Measurements from ENCODE around the gene PHRF1. TPM values are rescaled to one million over a fixed set of nuclear protein-coding genes. Genes with fewer than 3 reads are reported as not detected.

The PHRF1 gene
- total RNA-seq, 4 donors from 2014 or later: 5.0 to 45.8 (median 24.1) TPM

DNA sequence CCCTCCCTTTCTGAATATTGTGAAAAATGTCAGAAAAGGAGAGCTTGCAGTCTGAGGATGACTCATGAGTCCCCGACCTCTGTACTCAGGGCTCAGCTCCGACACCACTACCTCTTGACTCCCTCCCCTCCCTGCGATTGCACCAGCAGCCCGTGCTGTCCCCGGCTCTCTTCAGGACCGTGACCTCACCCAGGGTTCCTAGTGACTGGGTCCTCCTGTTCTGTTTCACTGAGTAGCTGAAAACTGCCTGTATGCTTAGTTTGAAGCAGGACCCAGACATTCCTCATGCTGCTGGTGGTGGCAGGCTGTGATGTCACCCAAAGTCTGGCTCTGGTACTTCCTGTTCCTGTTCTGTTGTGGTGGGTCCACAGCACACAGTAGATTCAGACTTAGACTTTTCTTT, 11.7 kb downstream of the PHRF1 start:
- H3K4me3 ChIP-seq: no peak overlapping the region

DNA sequence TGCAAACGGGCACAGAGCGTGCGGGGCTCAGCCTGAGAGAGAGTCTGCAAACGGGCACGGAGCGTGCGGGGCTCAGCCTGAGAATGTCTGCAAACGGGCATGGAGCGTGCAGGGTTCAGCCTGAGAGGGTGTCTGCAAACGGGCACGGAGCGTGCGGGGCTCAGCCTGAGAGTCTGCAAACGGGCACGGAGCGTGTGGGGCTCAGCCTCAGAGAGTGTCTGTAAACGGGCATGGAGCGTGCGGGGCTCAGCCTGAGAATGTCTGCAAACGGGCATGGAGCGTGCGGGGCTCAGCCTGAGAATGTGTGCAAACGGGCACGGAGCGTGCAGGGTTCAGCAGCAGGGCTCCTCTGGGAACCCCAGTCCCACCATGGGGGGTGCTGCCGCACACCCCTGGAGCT, 13.5 kb downstream of the PHRF1 start:
- intact Hi-C loops (cut with DNase I; ENCODE audit: low total_unique reads): no loop called here
- Histone ChIP-seq H3K36me3 (no peaks in the 10 kb centered on the region), H3K4me1 (no peaks in the 10 kb centered on the region), H3K27ac (no peak overlapping the region), H3K4me3 (no peak overlapping the region), H3K9me3 (no peaks in the 10 kb centered on the region), H3K27me3 (no peaks in the 10 kb centered on the region)
- DNase-seq: no peak
- TF ChIP-seq CTCF (IDR thresholded peaks at IDR 0.05) (no peak), POLR2A (IDR thresholded peaks at IDR 0.05) (no peak)

More for the DNA sequence above, 11.7 kb downstream of the PHRF1 start:
- no peaks in the 10 kb centered on the region for H3K36me3 ChIP-seq
- H3K4me1 ChIP-seq: no peaks in the 10 kb centered on the region
- H3K27me3 ChIP-seq: no peaks in the 10 kb centered on the region
- intact Hi-C loops (cut with DNase I; ENCODE audit: low total_unique reads): no loop called here
- H3K27ac ChIP-seq: no peak overlapping the region
- H3K9me3 ChIP-seq: no peaks in the 10 kb centered on the region
- DNase-seq: no peak
- no peak for TF ChIP-seq POLR2A (IDR thresholded peaks at IDR 0.05)
- TF ChIP-seq CTCF (IDR thresholded peaks at IDR 0.05): no peak

DNA sequence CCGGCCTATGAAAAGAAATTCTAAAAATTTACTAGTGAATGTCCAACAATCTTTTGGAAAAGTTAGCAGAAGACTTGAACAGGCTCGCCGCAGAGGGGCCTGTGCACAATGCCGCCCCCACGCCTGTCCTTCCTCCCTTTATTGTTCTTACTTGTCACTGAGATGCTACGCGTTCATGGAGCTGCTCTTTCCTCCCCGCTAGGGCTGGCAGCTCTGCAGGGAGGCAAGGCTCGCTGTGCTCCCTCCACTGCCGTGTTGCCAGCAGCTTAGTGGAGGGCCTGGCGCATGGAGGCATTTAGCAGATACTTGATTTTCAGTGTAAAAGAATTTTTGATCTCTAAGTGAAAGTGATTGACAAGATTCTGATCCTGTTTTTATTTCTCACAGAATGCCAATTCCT, 14.7 kb downstream of the PHRF1 start:
- Histone ChIP-seq H3K27me3 (no peaks in the 10 kb centered on the region), H3K9me3 (no peaks in the 10 kb centered on the region), H3K4me3 (no peak overlapping the region), H3K4me1 (no peaks in the 10 kb centered on the region), H3K27ac (no peak overlapping the region), H3K36me3 (no peaks in the 10 kb centered on the region)
- TF ChIP-seq POLR2A (IDR thresholded peaks at IDR 0.05) (no peak), CTCF (IDR thresholded peaks at IDR 0.05) (no peak)
- no peak for DNase-seq
- intact Hi-C loops (cut with DNase I; ENCODE audit: low total_unique reads): no loop called here

DNA sequence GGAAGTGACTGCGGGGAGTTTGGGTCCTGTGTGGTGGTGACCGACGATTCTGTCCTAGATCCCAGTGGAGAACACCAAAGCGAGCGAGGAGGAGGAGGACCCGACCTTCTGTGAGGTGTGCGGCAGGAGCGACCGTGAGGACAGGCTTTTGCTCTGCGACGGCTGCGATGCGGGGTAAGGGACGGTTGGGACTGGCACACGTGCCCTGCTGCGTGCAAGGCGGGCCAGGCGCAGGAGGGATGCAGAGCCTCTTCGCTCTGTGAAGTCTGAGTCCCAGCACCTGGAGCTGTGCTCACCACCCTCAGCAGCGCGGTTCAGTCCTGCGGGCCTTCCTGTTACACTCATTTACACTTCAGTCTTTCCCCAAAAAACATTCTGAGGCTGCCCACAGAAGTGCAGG, 16.2 kb downstream of the PHRF1 start:
- Histone ChIP-seq H3K27me3 (no peaks in the 10 kb centered on the region), H3K9me3 (no peaks in the 10 kb centered on the region), H3K4me3 (no peak overlapping the region), H3K4me1 (no peaks in the 10 kb centered on the region), H3K27ac (no peak overlapping the region), H3K36me3 (no peaks in the 10 kb centered on the region)
- TF ChIP-seq CTCF (IDR thresholded peaks at IDR 0.05) (no peak), POLR2A (IDR thresholded peaks at IDR 0.05) (no peak)
- intact Hi-C loops (cut with DNase I; ENCODE audit: low total_unique reads): no loop called here
- no peak for DNase-seq

GRCh38 chr11:592918-593317, 16.6 kb downstream of the PHRF1 start:
- intact Hi-C loops (cut with DNase I; ENCODE audit: low total_unique reads): no loop called here
- no peaks in the 10 kb centered on the region for H3K27me3 ChIP-seq
- no peaks in the 10 kb centered on the region for H3K4me1 ChIP-seq
- no peak for TF ChIP-seq POLR2A (IDR thresholded peaks at IDR 0.05)
- TF ChIP-seq CTCF (IDR thresholded peaks at IDR 0.05): no peak
- H3K4me3 ChIP-seq: no peak overlapping the region
- no peak overlapping the region for H3K27ac ChIP-seq
- H3K9me3 ChIP-seq: no peaks in the 10 kb centered on the region
- no peaks in the 10 kb centered on the region for H3K36me3 ChIP-seq
- no peak for DNase-seq
